GM21360 (cell line): ENCODE measurements around the gene MYO16.
"Not testable (repeated sequence)": the region's sequence is repeated elsewhere in the genome, so short reads cannot be mapped to it uniquely, and the experiment has no call there.

Source experiments
- ATAC-seq: cut with Tn5 transposase; IDR thresholded peaks from one replicate; pipeline ENCODE4 v1.9.1; 2021; ENCODE audit warnings: mild to moderate bottlenecking, moderate library complexity; ENCODE audit not compliant: unreplicated experiment

The MYO16 gene

DNA sequence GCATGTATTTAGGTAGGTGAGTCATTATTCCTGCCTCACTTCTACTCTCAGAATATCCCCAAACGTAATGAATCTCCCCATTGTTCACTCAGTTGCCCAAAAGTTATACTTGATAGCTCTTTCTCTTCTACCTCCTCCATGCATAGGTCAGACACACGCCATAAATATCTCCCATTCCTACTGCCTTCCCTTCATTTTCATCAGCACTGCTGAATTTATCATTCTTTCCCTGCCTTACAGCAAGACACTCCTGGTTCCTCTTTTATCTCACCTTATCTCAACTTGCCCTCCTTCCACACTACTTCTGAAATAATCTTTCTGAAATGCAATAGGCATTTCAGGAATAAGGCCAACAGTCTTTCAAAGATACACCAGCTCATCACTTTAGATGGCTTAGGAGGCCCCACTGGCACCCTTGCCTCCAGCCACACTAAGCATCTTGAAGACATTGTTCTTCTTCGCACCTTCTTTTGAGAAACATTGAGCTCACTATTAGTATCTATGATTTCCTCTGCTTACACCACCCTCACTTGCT, 333.9 kb downstream of the MYO16 start:
- ATAC-seq = no peak

- ATAC-seq = no peak
Observed at GRCh38 chr13:108963846-108964600, 334.6 kb downstream of the MYO16 start.

DNA sequence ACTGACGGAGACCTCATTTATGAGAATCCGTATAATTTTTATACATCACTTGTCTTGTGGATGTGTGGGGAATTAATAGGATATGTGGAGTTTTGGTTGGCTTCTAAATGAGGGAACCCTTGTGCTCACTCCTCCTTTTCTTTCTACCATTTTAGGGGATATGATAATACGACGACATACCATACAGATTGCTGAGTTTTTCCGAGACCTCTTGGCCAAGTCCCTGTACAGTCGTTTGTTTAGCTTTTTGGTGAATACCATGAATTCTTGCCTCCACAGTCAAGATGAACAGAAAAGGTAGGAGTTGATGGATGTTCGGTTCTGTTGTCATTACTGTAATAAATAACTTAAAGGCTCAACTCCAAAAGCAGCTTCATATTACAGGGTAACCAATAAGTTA, 335.2 kb downstream of the MYO16 start:
- ATAC-seq = no peak

DNA sequence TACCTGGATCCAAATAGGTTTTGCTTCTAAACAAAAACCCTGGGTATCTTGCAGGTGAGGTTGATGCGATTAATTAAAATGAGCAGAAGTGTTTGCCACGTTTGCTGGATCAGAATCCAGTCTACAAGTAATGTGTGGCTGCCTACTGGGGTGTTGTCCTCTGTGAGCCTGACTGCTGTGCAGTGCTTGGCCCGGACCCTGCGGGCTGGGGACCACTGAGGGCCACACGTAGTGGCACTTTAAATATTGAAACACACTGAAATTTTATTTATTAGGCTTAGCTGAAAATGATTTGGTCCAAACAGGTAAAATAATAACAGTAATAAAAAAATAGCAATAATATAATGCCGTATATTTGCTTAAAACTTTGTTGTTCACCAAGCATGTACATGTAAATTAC, 338.0 kb downstream of the MYO16 start:
- no peak for ATAC-seq

DNA sequence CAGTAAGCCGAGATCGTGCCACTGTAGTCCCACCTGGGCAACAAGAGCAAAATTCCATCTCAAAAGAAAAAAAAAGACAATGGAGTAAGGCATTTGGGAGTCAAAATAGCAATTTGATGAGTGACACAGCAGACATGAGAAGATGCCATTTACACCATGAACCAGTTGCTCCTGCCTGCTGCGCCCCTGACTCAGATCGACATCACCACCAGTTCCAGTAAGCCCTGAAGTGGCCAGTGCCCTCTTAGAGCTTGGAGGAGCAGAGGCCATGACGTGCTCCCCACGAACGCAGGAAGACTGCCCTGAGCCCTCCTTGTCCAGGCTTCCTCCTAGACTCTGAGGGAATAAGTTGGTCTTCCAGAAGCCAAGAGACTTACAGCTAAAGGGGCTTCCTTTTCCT, 339.2 kb downstream of the MYO16 start:
- no peak for ATAC-seq

DNA sequence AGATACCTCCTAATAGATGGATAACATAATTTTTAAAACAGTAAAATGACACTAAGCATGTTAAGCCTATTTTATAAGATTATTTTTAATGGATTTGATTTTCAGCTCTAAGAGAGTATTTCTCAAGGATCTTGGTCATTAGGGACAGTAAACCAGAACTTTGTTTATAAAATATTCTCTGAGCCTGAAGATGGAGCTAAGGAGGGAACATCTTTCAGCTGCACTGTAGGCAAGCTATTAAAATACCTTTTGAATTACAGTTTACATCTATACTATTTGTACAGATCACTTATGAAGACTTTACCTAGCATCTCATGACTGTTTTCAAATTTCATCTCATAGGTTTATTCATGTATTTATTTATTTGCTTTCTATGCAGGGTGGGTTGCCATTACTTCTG, 345.3 kb downstream of the MYO16 start:
- no peak for ATAC-seq

DNA sequence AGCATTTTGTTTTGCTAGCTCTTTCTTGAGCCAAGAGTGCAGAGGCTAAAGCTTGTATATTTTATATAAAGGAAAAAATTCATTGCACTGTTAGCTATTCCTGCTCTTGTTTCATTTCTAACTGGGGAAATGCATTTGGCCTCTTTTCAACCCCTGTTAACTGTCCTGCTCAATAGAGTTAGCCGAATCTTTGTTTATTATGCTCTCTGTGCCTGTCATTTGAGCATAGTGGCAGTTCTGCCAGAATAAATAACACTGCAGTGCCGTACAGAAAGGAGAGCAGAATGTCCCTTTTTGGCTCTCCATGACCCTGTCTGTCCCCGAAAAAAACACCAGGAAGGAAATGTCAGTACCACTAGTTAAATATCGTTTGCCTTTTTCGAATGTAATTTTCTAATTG, 350.8 kb downstream of the MYO16 start:
- ATAC-seq = no peak

GRCh38 chr13:108981407-108981806, 352.0 kb downstream of the MYO16 start:
- no peak for ATAC-seq

GRCh38 chr13:108983273-108983672, 353.9 kb downstream of the MYO16 start:
- no peak for ATAC-seq

- ATAC-seq = no peak
Observed at GRCh38 chr13:108984251-108984920, 355.0 kb downstream of the MYO16 start.

- ATAC-seq = no peak
Observed at GRCh38 chr13:108985166-108985565, 355.8 kb downstream of the MYO16 start.

DNA sequence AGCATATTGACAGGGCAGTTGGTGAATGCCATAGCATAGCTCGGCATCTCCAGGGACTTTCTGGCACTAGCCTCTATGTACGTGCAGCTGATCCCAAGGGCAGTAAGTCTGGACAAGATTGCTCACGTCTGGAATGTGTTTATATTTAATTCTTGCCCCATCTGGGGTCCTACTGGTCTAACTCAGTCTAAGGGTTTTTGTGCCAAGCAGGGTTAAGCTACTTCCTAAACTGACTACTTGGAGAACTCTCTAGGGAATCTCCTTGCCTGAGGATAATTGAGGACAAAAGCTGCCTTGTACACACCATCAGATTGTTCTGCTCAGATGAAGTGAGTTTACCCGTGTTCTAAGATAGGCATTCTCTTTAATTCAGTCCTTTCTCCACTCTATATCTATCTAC, 358.1 kb downstream of the MYO16 start:
- ATAC-seq = no peak

DNA sequence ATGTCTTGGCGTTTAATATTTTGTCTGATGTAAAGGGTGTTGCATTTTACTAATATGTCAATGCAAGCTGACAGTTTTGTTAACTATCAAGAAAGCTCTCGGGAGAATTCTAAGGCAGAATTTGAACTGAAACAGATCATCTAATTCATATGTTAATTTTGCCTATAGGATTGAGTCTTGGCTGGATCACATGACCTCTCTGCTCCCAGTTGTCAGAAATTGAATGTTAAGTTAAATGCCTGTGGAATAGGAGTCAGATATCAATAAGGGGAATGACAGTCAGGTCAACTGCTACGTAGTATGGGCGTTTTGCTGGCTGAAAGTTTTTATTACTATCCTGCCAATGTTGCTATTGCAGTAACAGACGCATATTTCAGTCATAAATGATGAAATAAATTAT, 358.5 kb downstream of the MYO16 start:
- ATAC-seq = no peak

DNA sequence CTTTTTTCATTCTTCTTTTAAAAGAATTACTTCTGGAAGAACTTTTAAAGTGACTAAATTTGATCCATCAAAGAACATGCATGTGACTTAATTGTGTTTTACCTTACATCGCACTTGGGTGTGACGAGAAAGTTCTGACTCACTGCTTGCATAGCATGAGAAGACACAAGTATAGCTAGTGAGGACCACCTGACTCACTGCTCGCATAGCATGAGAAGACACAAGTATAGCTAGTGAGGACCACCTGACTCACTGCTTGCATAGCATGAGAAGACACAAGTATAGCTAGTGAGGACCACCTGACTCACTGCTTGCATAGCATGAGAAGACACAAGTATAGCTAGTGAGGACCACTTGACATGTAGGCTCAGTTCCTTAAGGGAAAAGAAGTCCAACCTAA, 362.0 kb downstream of the MYO16 start:
- not testable (repeated sequence) for ATAC-seq

GRCh38 chr13:108993346-108993745, 363.9 kb downstream of the MYO16 start:
- no peak for ATAC-seq

DNA sequence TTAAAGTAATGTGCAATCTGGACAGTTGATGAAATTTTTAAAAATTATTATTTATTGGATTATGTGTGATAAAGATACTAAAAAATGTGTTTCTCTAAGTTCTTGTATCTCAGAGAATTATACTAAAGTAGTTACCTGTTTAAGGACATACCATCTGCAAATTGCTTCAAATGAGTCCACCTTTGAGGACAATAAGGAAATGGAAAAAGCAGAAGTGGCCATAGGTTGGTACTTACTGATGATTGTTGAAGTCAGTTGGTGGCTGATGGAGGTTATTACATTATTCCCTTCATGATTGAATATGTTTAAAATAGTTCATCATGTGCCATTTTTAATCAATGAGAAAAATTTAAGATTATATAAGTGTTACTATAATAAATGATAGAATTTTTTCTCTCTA, 367.0 kb downstream of the MYO16 start:
- no peak for ATAC-seq

- no peak for ATAC-seq
Observed at GRCh38 chr13:109000207-109000606, 370.8 kb downstream of the MYO16 start.

GRCh38 chr13:109002934-109003333, 373.5 kb downstream of the MYO16 start:
- ATAC-seq = no peak

GRCh38 chr13:109007946-109008345, 378.5 kb downstream of the MYO16 start:
- ATAC-seq = no peak

DNA sequence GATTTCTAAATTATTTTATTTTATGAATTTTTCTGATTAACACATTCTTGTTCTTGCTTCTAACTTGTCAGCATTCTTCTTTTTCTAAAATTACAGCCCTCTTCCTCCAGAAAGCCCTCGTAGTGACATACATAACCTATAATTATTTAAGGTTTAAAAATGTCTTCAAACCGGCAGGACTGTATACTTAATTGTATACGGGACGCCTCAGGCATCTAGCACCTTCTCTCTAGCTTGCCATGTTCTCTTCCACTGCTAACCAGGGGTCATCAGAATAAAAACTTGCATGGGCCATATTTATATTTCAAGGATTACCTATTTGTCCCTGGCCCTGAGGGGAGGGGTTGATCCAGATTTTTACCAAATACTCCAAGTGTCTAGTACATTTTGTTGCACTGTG, 380.3 kb downstream of the MYO16 start:
- no peak for ATAC-seq

- no peak for ATAC-seq
Observed at GRCh38 chr13:109010912-109011311, 381.5 kb downstream of the MYO16 start.

- ATAC-seq = no peak
Observed at GRCh38 chr13:109012115-109012514, 382.7 kb downstream of the MYO16 start.
